ENCODE measurements around the gene ZNF276. TPM values are rescaled to one million over a fixed set of nuclear protein-coding genes. Genes with fewer than 3 reads are reported as not detected.

The ZNF276 gene
- total RNA-seq, 1 donor from 2014 or later, result 12.9 TPM

DNA sequence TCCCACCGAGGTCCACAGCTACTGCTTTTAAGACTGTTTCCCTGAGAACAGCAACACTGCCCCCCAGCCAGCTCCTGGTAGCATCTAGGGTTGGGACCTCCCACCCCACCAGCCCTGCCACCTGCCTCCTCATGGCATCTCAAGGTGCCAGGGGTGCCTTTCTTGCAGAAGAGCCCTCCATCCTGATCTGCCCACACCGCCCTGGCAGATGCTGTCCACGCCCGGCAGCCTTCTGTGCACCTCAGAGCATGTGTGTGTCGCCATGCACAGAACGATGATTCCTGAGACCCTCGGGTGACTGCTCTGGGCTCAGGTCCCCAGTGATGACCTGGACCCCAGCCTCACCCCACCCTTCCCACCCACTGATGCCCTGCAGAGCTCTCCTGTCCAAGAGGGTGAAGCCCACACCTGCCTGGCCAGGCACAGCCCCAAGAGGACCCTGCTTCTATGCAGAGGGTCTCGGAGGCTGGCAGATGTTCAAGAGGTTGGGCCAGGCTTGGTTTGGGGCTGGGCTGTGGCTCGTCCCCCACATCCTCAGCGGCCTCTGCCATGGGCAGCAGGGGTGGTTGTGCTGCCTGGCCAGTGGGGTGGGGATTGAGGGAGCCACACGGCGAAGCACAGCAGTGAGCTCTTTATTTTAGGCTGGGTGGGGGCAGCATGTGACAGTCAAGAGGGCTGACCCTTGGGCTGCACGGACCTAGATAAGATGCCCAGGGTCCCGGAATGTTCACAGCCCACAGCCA lies 14.6 kb upstream of the ZNF276 start:
- no peak overlapping the region for H3K4me3 ChIP-seq (ENCODE audit: low read depth, low read length)
- H3K36me3 ChIP-seq (ENCODE audit: control insufficient read depth, insufficient read depth, low read length), result no peaks in the 10 kb centered on the region
- no peak for FAIRE-seq
- DNase-seq (ENCODE audit: low read depth), result no peak
- TF ChIP-seq, protein P1, sequence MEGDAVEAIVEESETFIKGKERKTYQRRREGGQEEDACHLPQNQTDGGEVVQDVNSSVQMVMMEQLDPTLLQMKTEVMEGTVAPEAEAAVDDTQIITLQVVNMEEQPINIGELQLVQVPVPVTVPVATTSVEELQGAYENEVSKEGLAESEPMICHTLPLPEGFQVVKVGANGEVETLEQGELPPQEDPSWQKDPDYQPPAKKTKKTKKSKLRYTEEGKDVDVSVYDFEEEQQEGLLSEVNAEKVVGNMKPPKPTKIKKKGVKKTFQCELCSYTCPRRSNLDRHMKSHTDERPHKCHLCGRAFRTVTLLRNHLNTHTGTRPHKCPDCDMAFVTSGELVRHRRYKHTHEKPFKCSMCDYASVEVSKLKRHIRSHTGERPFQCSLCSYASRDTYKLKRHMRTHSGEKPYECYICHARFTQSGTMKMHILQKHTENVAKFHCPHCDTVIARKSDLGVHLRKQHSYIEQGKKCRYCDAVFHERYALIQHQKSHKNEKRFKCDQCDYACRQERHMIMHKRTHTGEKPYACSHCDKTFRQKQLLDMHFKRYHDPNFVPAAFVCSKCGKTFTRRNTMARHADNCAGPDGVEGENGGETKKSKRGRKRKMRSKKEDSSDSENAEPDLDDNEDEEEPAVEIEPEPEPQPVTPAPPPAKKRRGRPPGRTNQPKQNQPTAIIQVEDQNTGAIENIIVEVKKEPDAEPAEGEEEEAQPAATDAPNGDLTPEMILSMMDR (IDR thresholded peaks at IDR 0.05; ENCODE audit: insufficient read depth, low read length, severe bottlenecking), result no peak
- H3K27me3 ChIP-seq (ENCODE audit: control insufficient read depth, insufficient read depth, low read length), result no peaks in the 10 kb centered on the region

DNA sequence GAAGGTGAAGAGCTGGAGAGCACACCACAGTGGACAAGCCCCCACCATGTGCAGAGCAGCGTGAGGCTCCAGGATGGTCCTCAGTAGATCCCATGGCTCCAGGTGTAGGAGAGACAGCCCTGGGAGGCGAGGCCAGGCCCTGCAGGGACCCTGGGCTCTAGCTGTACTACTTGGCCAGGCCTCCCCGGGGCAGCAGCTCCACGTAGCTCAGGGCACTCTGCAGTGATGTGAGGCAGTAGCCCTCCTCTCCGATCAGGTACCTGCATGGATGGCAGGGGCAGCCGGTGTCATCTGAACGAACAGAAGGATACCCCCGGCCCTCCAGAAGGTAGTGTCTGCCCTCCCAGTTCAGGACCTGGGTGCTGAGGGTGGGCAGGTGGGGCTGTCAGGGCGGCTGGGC lies 13.6 kb upstream of the ZNF276 start:
- Histone ChIP-seq H3K36me3 (ENCODE audit: control insufficient read depth, insufficient read depth, low read length) (no peaks in the 10 kb centered on the region), H3K4me3 (ENCODE audit: low read depth, low read length) (no peak overlapping the region), H3K27me3 (ENCODE audit: control insufficient read depth, insufficient read depth, low read length) (no peaks in the 10 kb centered on the region)
- DNase-seq (ENCODE audit: low read depth), result no peak
- FAIRE-seq, result no peak
- TF ChIP-seq, protein P1 (IDR thresholded peaks at IDR 0.05; ENCODE audit: insufficient read depth, low read length, severe bottlenecking), result no peak

DNA sequence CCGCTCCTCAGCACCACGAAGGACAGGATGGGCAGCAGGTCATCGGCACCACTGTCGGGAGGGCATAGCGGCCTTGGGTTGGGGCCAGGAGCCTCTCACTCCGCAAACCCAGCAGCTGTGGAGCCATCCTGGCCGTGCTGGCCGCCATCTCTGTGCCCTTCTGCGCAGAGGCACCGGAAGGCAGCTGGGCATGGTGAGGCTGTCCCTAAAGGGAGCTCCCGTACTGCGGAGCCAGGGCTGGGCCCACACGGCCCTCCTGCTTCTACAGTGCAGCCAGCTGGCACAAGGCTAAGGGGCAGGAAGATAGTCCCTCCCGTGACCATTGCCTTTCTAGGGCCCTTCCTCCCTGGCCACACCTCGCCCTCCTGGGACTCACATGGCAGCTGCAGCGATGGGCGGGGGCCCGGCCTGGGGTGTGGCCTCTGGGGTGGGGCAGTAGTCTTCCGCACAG lies 12.8 kb upstream of the ZNF276 start:
- Histone ChIP-seq H3K4me3 (ENCODE audit: low read depth, low read length) (no peak overlapping the region), H3K36me3 (ENCODE audit: control insufficient read depth, insufficient read depth, low read length) (no peaks in the 10 kb centered on the region), H3K27me3 (ENCODE audit: control insufficient read depth, insufficient read depth, low read length) (no peaks in the 10 kb centered on the region)
- TF ChIP-seq, protein P1 (IDR thresholded peaks at IDR 0.05; ENCODE audit: insufficient read depth, low read length, severe bottlenecking), result no peak
- FAIRE-seq (no peak), DNase-seq (ENCODE audit: low read depth) (no peak)

DNA sequence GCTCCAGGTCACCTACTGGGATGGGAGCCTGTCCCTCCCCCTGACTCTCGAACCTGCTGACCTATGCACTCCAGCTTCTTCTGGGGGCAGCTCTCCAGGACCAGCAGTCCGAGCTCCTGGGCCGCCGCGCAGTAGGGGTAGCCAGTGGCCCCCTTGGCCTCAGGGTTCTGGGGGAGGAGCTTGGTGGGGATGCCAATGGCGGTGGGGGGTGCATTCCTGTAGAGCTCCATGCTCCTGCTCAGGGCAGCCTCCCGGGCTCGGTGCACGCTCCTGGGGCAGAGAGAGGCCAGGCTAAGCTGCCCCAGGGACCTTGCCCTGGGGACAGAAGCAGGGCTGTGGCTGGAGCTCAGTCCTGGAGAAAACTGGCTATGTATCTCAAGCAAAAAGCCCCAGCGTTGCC lies 12.2 kb upstream of the ZNF276 start:
- no peaks in the 10 kb centered on the region for H3K36me3 ChIP-seq (ENCODE audit: control insufficient read depth, insufficient read depth, low read length)
- no peak for FAIRE-seq
- H3K4me3 ChIP-seq (ENCODE audit: low read depth, low read length), result no peak overlapping the region
- TF ChIP-seq, protein P1 (IDR thresholded peaks at IDR 0.05; ENCODE audit: insufficient read depth, low read length, severe bottlenecking), result no peak
- DNase-seq (ENCODE audit: low read depth), result no peak
- no peaks in the 10 kb centered on the region for H3K27me3 ChIP-seq (ENCODE audit: control insufficient read depth, insufficient read depth, low read length)

DNA sequence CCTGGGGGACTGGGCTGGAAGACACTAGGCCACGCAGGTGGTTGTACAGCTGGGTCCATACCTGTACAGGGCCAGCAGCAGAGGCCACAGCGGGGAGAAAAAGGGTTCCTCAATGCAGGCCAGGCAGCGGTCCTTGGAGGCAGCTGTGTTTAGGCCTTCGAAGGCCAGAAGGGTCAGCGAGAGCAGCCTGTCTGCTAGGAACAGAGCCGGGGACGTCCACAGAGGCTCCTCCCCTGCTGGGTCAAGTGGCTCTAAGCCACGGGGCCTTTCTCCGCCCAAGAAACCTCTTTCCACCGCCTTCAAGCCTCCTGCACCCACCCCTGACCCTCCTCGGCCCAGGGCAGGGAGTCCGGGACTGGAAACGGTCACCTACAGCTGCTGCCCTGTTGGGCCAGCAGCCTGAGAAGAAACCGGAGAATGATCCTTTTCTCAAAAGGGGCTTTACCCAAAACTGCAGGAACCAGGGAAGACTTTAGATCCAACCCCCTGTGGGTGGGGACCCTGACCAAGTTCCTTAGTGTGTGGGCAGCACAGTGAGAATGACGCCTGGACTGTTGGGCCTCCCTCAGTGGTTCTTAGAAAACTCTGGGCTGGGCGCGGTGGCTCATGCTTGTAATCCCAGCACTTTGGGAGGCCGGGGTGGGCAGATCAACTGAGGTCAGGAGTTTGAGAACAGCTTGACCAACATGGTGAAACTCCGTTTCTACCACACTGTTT lies 11.5 kb upstream of the ZNF276 start:
- Histone ChIP-seq H3K4me3 (ENCODE audit: low read depth, low read length) (no peak overlapping the region), H3K27me3 (ENCODE audit: control insufficient read depth, insufficient read depth, low read length) (no peaks in the 10 kb centered on the region), H3K36me3 (ENCODE audit: control insufficient read depth, insufficient read depth, low read length) (peaks cover 2% of the 10 kb centered on the region)
- TF ChIP-seq, protein P1 (IDR thresholded peaks at IDR 0.05; ENCODE audit: insufficient read depth, low read length, severe bottlenecking), result no peak
- no peak for DNase-seq (ENCODE audit: low read depth)
- peak; percentile 58 for FAIRE-seq

All from bronchial epithelial cell (primary cell).